IPS-11a (cell line): ENCODE measurements around the gene KRTAP5-7.
"Not testable (repeated sequence)": the region's sequence is repeated elsewhere in the genome, so short reads cannot be mapped to it uniquely, and the experiment has no call there.

Experiments
- H3K4me3 ChIP-seq: one replicate; pipeline ENCODE4 v1.5.1; 2013; ENCODE audit warnings: low read depth, low read length, control low read depth

The KRTAP5-7 gene, protein sequence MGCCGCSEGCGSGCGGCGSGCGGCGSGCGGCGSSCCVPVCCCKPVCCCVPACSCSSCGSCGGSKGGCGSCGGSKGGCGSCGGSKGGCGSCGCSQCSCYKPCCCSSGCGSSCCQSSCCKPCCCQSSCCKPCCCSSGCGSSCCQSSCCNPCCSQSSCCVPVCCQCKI

GRCh38 chr11:71526796-71527575 is at the start of gene KRTAP5-7:
KRTAP5-7 (plus strand) TSS chr11:71527267; CDS start chr11:71527301, 34 bp downstream.
- H3K4me3 ChIP-seq = not testable (repeated sequence)

- H3K4me3 ChIP-seq = no peak overlapping the region
Observed at GRCh38 chr11:71477641-71478527, 49.2 kb upstream of the KRTAP5-7 start.

DNA sequence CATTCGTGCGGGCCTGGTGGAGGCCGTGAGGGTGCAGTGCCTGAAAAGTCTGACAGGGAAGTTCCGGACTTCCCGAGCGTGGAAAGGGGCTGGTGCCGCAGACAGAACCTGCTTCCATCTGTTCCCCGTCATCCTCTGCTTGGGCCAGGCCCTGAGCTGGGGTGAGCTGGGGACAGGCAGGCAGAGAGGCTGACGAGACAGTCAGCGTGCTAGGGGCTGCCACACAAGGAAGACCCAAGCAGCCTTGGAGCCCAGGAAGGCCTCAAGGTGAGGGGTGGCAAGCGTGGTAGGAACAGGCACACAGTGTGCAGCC is 48.6 kb upstream of the KRTAP5-7 start:
- no peak overlapping the region for H3K4me3 ChIP-seq

DNA sequence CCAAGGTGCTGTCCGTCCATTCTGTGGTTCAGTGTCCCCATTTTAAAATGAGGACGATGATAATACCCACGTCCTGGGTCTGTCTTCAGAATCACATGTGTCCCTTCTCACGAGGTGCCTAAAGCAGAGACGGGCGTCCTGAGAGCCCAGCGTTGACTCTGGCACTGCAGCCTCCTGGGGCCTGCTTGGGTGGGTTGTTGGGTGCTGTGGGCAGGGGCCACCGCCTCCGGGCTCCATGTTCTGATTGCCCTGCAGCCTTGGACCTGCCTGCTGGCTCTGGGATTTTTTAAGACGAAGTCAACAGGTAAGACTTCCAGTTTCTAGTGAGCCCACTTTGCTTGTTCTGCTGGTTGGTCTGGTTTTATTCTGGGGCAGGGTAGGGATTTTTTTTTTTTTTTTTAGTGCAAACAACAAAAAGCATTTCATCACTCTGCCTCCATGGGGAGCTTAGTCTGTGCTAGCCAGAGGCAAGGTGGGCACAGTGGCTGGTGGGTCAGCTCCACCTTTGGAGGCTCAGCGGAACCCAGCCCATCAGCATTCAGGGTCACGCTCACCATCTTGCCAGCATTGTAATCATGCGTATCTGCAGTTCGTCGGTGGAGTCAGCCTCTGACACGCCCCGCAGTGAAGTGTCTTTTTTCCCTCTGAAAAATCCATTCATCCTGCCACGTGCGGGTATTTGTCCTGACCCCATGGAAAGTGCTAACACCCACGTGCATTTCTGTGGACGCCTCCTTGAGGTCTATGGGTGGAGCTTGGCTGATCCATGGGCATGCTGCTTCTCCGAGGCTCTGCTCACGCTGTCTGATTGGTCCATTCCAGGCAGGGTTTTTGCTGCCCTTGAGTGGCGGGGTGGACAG is 45.7 kb upstream of the KRTAP5-7 start:
- H3K4me3 ChIP-seq = no peak overlapping the region

DNA sequence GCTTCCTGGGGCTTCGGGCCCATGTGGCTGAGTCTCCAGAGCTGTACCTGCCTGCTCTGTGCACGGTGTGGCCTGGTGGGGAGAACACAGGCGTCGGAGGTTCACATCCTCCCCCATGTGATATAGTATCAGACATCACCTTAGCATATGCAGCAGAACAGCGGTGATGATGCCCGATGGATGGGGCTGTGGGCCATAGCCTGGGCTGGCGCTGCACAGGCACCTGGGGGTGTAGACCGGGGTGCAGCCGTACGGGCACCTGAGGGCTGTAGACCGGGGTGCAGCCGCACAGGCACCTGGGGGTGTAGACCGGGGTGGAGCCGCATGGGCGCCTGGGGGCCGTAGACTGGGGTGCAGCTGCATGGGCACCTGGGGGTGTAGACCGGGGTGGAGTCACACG is 44.9 kb upstream of the KRTAP5-7 start:
- no peak overlapping the region for H3K4me3 ChIP-seq

- H3K4me3 ChIP-seq = no peak overlapping the region
Observed at GRCh38 chr11:71482746-71483364, 44.2 kb upstream of the KRTAP5-7 start.

- H3K4me3 ChIP-seq = no peak overlapping the region
Observed at GRCh38 chr11:71483692-71484091, 43.4 kb upstream of the KRTAP5-7 start.

DNA sequence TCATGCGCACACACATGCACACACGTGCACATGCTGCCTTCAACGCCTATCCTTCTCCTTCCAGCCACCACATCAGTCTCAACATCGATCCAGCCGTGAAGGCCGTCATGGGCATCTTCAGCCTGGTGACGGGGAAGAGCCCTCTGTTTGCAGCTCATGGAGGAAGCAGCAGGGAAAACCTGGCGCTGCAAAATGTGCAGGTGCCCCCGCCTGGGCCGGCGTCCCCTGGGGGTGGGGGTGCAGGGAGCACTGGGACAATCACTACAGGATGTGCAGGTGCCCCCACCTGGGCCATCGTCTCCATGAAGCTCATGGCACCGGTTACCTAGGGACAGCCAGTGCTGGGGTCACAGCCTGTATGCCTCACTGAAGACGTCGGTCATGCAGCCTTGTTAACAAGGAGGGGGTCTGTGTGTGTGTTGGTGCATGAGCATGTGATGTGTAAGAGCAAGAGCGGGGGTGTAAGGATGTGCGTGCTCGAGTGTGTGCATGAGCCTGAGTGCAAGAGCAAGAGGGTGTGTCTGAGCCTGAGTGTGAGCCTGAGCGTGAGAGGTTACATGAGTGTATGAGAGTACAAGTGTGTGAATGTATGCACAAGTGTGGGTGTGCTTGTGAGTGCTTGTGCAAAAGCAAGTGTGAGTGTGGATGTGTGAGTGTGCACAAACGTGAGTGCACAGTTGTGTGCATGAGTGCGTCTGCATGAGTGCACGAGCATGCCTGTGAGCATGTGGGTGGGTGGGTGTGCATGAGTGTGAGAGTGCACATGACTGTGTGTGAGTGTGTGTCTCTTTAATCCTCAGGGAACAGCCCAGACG is 42.6 kb upstream of the KRTAP5-7 start:
- H3K4me3 ChIP-seq = no peak overlapping the region

GRCh38 chr11:71485063-71485399 is 42.0 kb upstream of the KRTAP5-7 start:
- H3K4me3 ChIP-seq = no peak overlapping the region

DNA sequence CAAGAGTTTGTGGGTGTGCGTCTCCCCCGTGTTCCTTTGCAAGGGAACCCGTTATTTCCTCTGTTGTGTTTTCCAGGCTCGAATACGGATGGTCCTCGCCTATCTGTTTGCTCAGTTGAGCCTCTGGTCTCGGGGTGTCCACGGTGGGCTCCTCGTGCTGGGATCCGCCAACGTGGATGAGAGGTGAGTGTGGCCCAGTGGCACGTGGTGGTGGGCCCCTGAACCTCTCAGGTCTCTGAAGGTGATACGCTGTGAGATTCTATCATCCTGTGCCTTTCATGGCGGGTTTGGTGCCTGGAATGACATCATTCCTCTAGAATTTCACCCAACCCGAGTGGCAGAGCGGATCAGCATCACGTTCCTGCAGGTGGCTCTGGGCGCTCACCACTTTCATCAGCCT is 41.6 kb upstream of the KRTAP5-7 start:
- H3K4me3 ChIP-seq = no peak overlapping the region

DNA sequence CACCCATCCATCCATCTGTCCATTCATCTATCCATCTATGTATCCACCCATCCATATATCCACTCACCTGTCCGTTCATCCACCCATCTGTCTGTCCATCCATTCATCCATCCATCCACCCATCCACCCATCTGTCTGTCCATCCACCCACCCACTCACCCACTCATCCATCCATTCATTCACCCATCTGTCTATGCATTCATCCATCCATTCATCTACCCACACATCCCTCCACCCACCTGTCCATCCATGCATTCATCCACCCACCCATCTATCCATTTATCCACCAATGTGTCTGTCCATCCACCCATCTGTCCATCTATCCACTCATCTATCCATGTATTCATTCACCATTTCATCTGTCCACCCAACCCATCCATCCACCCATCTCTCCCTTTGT is 40.7 kb upstream of the KRTAP5-7 start:
- H3K4me3 ChIP-seq = no peak overlapping the region

DNA sequence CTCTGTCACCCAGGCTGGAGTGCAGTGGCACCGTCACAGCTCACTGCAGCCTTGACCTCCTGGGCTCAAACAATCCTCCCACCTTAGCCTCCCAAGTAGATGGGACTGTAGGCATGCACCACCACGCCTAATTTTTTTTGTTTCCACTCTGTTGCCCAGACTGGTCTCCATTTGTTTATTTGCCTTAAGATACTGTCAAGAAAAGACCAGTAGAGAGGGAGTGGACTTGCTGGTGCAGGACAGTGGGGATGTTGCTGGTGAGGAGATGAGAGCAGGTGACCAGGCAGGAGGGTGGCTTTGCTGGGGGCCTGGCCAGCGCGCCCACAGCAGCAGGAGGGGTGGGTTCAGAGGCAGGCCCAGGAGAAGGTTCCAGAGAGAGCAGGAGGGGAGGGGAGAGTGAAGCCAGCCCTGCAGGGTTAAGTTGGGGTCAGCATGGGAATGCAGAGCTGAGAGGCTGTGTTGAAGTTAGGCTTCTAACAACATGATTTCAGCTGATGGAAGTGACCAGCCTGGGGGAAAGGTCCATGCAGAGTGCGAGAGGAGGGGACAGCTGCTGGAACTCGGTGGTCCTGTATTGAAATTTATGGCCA is 38.3 kb upstream of the KRTAP5-7 start:
- H3K4me3 ChIP-seq = no peak overlapping the region

GRCh38 chr11:71489311-71490043 is 37.6 kb upstream of the KRTAP5-7 start:
- H3K4me3 ChIP-seq = no peak overlapping the region

DNA sequence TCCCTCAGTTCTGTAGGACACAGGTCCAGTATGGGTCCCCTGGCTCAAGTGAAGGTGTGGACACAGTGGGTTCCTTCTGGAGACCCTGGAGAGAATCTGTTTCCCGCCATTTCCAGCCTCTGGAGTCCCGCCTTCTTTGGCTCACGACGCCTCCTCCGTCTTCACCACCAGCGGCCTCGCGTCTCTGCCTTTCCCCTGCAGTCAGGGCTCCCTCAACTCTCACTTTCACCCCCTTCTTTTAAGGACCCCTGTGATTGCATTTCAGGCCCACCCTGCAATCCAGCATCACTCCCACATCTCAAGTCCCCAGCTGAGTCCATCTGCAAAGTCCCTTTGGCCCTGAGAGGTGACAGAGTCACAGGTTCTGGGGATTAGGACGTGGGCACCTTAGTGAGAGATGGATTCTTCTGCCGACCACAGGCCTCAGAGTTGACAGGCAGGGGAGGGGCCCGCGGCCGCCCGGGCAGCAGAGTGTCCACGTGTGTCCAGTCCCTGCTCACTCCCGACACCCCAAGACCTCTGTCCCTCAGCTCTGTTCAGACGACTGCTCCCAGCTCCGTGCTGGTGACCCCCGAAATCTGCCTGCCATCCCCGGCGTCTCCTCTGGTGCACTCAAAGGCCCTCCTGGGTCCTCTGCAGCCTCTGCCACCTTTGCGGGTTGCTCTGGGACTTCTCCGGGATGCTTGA is 36.9 kb upstream of the KRTAP5-7 start:
- no peak overlapping the region for H3K4me3 ChIP-seq

DNA sequence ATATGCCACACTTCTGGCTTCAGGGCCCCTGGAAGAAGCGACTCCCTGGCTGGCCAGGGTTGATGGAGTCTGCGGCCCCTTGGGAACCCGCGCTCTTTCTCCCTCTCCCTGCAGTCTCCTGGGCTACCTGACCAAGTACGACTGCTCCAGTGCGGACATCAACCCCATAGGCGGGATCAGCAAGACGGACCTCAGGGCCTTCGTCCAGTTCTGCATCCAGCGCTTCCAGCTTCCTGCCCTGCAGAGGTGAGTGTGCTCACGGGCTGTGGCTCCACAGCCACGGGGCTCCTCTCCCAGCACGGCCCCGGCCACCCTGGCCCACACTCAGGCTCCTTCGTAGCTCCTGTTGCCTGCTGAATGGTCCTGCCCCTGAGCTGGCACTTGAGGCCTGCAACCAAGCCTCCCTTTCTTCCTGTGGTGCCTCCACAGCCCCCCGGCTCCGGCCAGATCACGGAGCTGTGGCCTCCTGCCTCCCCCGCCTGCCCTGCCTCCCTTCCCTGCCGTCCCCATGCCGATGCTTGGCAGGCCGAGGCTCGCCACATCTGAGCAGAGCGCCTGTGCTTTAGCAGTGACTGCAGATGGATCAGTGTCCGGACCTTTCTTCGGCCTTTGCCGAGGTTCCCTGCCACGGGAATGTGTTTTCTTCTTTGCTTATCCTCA is 36.2 kb upstream of the KRTAP5-7 start:
- no peak overlapping the region for H3K4me3 ChIP-seq

GRCh38 chr11:71491531-71491930 is 35.5 kb upstream of the KRTAP5-7 start:
- H3K4me3 ChIP-seq = no peak overlapping the region

- no peak overlapping the region for H3K4me3 ChIP-seq
Observed at GRCh38 chr11:71491940-71492339, 35.1 kb upstream of the KRTAP5-7 start.
